Immature natural killer cell (primary cell): ENCODE measurements around the gene NUMB. TPM values are rescaled to one million over a fixed set of nuclear protein-coding genes. Genes with fewer than 3 reads are reported as not detected.

ENCODE experiments used
- DNase-seq, 3 donors: peaks; one replicate each; pipeline ENCODE4 v3.0.0; 2022; ENCODE audit warnings: mixed read lengths in 1 of 3
- H3K27ac Mint-ChIP-seq, 6 donors: one replicate each; pipeline ENCODE4 v1.8.0; 2020; ENCODE audit warnings: mixed read lengths in 6 of 6, mild to moderate bottlenecking in 5 of 6, inconsistent platforms in 4 of 6, moderate library complexity in 3 of 6
- H3K27me3 Mint-ChIP-seq, 3 donors: one replicate each; pipeline ENCODE4 v1.8.0; 2020 to 2021; ENCODE audit warnings: low read depth in 3 of 3, mild to moderate bottlenecking in 3 of 3, mixed read lengths in 3 of 3, moderate library complexity in 3 of 3, inconsistent platforms in 1 of 3
- H3K36me3 Mint-ChIP-seq, 3 donors: one replicate each; pipeline ENCODE4 v1.8.0; 2020; ENCODE audit warnings: mixed read lengths in 3 of 3, inconsistent platforms in 2 of 3, mild to moderate bottlenecking in 2 of 3
- H3K4me1 Mint-ChIP-seq, 2 donors: one replicate each; pipeline ENCODE4 v1.8.0; 2020; ENCODE audit warnings: inconsistent platforms in 2 of 2, mild to moderate bottlenecking in 2 of 2, mixed read lengths in 2 of 2, moderate library complexity in 1 of 2
- H3K4me3 Mint-ChIP-seq, 5 donors: one replicate each; pipeline ENCODE4 v1.8.0; 2020; ENCODE audit warnings: mild to moderate bottlenecking in 5 of 5, mixed read lengths in 5 of 5, inconsistent platforms in 3 of 5, moderate library complexity in 3 of 5
- H3K9me3 Mint-ChIP-seq, 6 donors: one replicate each; pipeline ENCODE4 v1.8.0; 2020; ENCODE audit warnings: mild to moderate bottlenecking in 6 of 6, mixed read lengths in 6 of 6, inconsistent platforms in 4 of 6, moderate library complexity in 3 of 6
- polyA plus RNA-seq, 3 donors: library from polyadenylated mRNA; unstranded; fragments of 300-500 nt; fragmentation: Illumina TruSeq; gene quantifications; one replicate each; pipeline ENCODE4 v1.2.3, GENCODE V29; 2021

Gene NUMB
- polyA plus RNA-seq, 3 donors from 2014 or later, result 14.1 to 32.4 (median 17.7) TPM

- no peaks in the 10 kb centered on the region for H3K27me3 Mint-ChIP-seq
- no peak for DNase-seq
- H3K4me1 Mint-ChIP-seq, result peaks cover 0 to 1% of the 10 kb centered on the region in 2 donors
- no peak overlapping the region for H3K4me3 Mint-ChIP-seq
- H3K9me3 Mint-ChIP-seq, result no peaks in the 10 kb centered on the region
- no peak overlapping the region for H3K27ac Mint-ChIP-seq
- H3K36me3 Mint-ChIP-seq, result no peaks in the 10 kb centered on the region
These were observed 152.8 kb downstream of the NUMB start for GRCh38 chr14:73305499-73305898.

- Mint-ChIP-seq H3K36me3 (peaks cover 8 to 16% (median 9%) of the 10 kb centered on the region in 3 donors), H3K27ac (peak overlapping the region in 1 of 6 donors; percentile 35), H3K27me3 (no peaks in the 10 kb centered on the region), H3K4me3 (no peak overlapping the region), H3K4me1 (no peaks in the 10 kb centered on the region), H3K9me3 (no peaks in the 10 kb centered on the region)
- DNase-seq, result peak; percentile 13 to 36 (median 19)
These were observed 163.0 kb downstream of the NUMB start for GRCh38 chr14:73295198-73295796.

GRCh38 chr14:73293782-73294781 lies 164.3 kb downstream of the NUMB start:
- Mint-ChIP-seq H3K4me1 (peaks cover 4 to 7% of the 10 kb centered on the region in 2 donors), H3K4me3 (no peak overlapping the region), H3K27me3 (no peaks in the 10 kb centered on the region), H3K36me3 (peaks cover 8 to 19% (median 9%) of the 10 kb centered on the region in 3 donors), H3K27ac (no peak overlapping the region), H3K9me3 (no peaks in the 10 kb centered on the region)
- DNase-seq, result no peak

- peak overlapping the region in 1 of 6 donors; percentile 11 for H3K27ac Mint-ChIP-seq
- H3K9me3 Mint-ChIP-seq, result no peaks in the 10 kb centered on the region
- no peaks in the 10 kb centered on the region for H3K27me3 Mint-ChIP-seq
- peaks cover 9 to 33% (median 11%) of the 10 kb centered on the region in 3 donors for H3K36me3 Mint-ChIP-seq
- no peak overlapping the region for H3K4me3 Mint-ChIP-seq
- H3K4me1 Mint-ChIP-seq, result peaks cover 4 to 7% of the 10 kb centered on the region in 2 donors
- no peak for DNase-seq
These were observed 168.1 kb downstream of the NUMB start for GRCh38 chr14:73290279-73290678.

- H3K36me3 Mint-ChIP-seq, result peaks cover 9 to 38% (median 14%) of the 10 kb centered on the region in 3 donors
- H3K4me3 Mint-ChIP-seq, result no peak overlapping the region
- peaks cover 4 to 7% of the 10 kb centered on the region in 2 donors for H3K4me1 Mint-ChIP-seq
- H3K27ac Mint-ChIP-seq, result peak overlapping the region in 1 of 6 donors; percentile 59
- no peak for DNase-seq
- no peaks in the 10 kb centered on the region for H3K9me3 Mint-ChIP-seq
- no peaks in the 10 kb centered on the region for H3K27me3 Mint-ChIP-seq
These were observed 168.6 kb downstream of the NUMB start for GRCh38 chr14:73289729-73290128.

GRCh38 chr14:73289308-73289707 lies 169.0 kb downstream of the NUMB start:
- Mint-ChIP-seq H3K36me3 (peaks cover 9 to 43% (median 14%) of the 10 kb centered on the region in 3 donors), H3K4me1 (peaks cover 4 to 7% of the 10 kb centered on the region in 2 donors), H3K4me3 (no peak overlapping the region), H3K27ac (peak overlapping the region in 2 of 6 donors; percentile 36 to 59), H3K27me3 (no peaks in the 10 kb centered on the region), H3K9me3 (no peaks in the 10 kb centered on the region)
- DNase-seq, result no peak

GRCh38 chr14:73287071-73287470 lies 171.3 kb downstream of the NUMB start:
- DNase-seq, result no peak

GRCh38 chr14:73286598-73286997 lies 171.7 kb downstream of the NUMB start:
- peaks cover 8 to 24% of the 10 kb centered on the region in 2 donors for H3K4me1 Mint-ChIP-seq
- H3K36me3 Mint-ChIP-seq, result peaks cover 13 to 51% (median 20%) of the 10 kb centered on the region in 3 donors
- no peak overlapping the region for H3K4me3 Mint-ChIP-seq
- H3K27me3 Mint-ChIP-seq, result no peaks in the 10 kb centered on the region
- H3K27ac Mint-ChIP-seq, result no peak overlapping the region
- no peak for DNase-seq
- H3K9me3 Mint-ChIP-seq, result no peaks in the 10 kb centered on the region

More at GRCh38 chr14:73287071-73287470, 171.3 kb downstream of the NUMB start:
- Mint-ChIP-seq H3K4me1 (peaks cover 5 to 19% of the 10 kb centered on the region in 2 donors), H3K4me3 (no peak overlapping the region), H3K27me3 (no peaks in the 10 kb centered on the region), H3K36me3 (peaks cover 12 to 49% (median 19%) of the 10 kb centered on the region in 3 donors), H3K27ac (no peak overlapping the region), H3K9me3 (no peaks in the 10 kb centered on the region)

GRCh38 chr14:73285979-73286378 lies 172.4 kb downstream of the NUMB start:
- Mint-ChIP-seq H3K36me3 (peaks cover 17 to 57% (median 20%) of the 10 kb centered on the region in 3 donors), H3K4me3 (no peak overlapping the region), H3K4me1 (peaks cover 8 to 28% of the 10 kb centered on the region in 2 donors), H3K27me3 (no peaks in the 10 kb centered on the region), H3K9me3 (no peaks in the 10 kb centered on the region), H3K27ac (no peak overlapping the region)
- DNase-seq, result no peak

- Mint-ChIP-seq H3K27ac (no peak overlapping the region), H3K36me3 (peaks cover 25 to 66% (median 29%) of the 10 kb centered on the region in 3 donors)
These were observed 174.6 kb downstream of the NUMB start for GRCh38 chr14:73283608-73284379.

GRCh38 chr14:73280903-73281302 lies 177.4 kb downstream of the NUMB start:
- Mint-ChIP-seq H3K9me3 (no peaks in the 10 kb centered on the region), H3K27me3 (no peaks in the 10 kb centered on the region), H3K27ac (no peak overlapping the region), H3K4me3 (no peak overlapping the region), H3K36me3 (peaks cover 29 to 69% (median 31%) of the 10 kb centered on the region in 3 donors), H3K4me1 (peaks cover 4 to 20% of the 10 kb centered on the region in 2 donors)
- no peak for DNase-seq

More at GRCh38 chr14:73283608-73284379, 174.6 kb downstream of the NUMB start:
- no peak for DNase-seq
- H3K4me3 Mint-ChIP-seq, result no peak overlapping the region
- no peaks in the 10 kb centered on the region for H3K27me3 Mint-ChIP-seq
- peaks cover 4 to 20% of the 10 kb centered on the region in 2 donors for H3K4me1 Mint-ChIP-seq
- H3K9me3 Mint-ChIP-seq, result no peaks in the 10 kb centered on the region

GRCh38 chr14:73277376-73277775 lies 181.0 kb downstream of the NUMB start:
- Mint-ChIP-seq H3K27me3 (no peaks in the 10 kb centered on the region), H3K4me3 (no peak overlapping the region), H3K9me3 (no peaks in the 10 kb centered on the region), H3K36me3 (peaks cover 19 to 36% (median 21%) of the 10 kb centered on the region in 3 donors), H3K4me1 (peaks cover 4 to 11% of the 10 kb centered on the region in 2 donors), H3K27ac (no peak overlapping the region)
- DNase-seq, result no peak

GRCh38 chr14:73276836-73277235 lies 181.5 kb downstream of the NUMB start:
- no peak for DNase-seq
- H3K36me3 Mint-ChIP-seq, result peaks cover 14 to 32% (median 17%) of the 10 kb centered on the region in 3 donors
- H3K4me3 Mint-ChIP-seq, result no peak overlapping the region

More at GRCh38 chr14:73276836-73277235, 181.5 kb downstream of the NUMB start:
- Mint-ChIP-seq H3K9me3 (no peaks in the 10 kb centered on the region), H3K27ac (no peak overlapping the region), H3K27me3 (no peaks in the 10 kb centered on the region), H3K4me1 (peaks cover under 1 to 6% of the 10 kb centered on the region in 2 donors)
